ENCODE measurements around the gene COL8A2. TPM values are rescaled to one million over a fixed set of nuclear protein-coding genes. Genes with fewer than 3 reads are reported as not detected.

COL8A2 gene
- total RNA-seq, 4 donors from 2014 or later: 43.3 to 57.8 (median 50.6) TPM

DNA sequence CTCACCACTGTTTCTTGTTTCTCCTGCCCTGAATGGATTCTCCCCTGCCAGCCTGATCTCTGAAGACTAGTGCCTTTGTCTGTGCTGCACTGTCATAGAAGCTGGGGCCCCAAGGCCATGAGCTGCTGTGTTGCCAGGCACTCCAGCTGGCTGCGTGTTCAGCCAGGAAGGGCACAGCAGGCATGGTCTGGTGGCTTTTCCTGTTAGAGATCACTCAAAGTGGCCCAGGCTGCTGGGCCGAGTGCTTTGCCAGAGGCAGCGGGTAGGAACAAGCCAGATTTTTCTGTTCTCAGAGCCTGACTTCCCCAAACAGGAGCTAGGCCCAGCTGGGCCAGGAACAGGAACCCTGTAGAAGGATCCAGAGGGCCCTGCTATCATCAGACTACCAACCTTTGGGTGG, 31.1 kb downstream of the COL8A2 start:
- H3K4me3 ChIP-seq: no peak overlapping the region
- peaks cover 0 to 60% (median 9%) of the 10 kb centered on the region in 3 donors for H3K4me1 ChIP-seq
- H3K27me3 ChIP-seq: no peaks in the 10 kb centered on the region
- no peak for ATAC-seq
- no peak for TF ChIP-seq POLR2AphosphoS5 (IDR thresholded peaks at IDR 0.05)
- no peak for TF ChIP-seq POLR2A (IDR thresholded peaks at IDR 0.05)
- no peak for TF ChIP-seq EP300 (IDR thresholded peaks at IDR 0.05)
- TF ChIP-seq, protein P1, sequence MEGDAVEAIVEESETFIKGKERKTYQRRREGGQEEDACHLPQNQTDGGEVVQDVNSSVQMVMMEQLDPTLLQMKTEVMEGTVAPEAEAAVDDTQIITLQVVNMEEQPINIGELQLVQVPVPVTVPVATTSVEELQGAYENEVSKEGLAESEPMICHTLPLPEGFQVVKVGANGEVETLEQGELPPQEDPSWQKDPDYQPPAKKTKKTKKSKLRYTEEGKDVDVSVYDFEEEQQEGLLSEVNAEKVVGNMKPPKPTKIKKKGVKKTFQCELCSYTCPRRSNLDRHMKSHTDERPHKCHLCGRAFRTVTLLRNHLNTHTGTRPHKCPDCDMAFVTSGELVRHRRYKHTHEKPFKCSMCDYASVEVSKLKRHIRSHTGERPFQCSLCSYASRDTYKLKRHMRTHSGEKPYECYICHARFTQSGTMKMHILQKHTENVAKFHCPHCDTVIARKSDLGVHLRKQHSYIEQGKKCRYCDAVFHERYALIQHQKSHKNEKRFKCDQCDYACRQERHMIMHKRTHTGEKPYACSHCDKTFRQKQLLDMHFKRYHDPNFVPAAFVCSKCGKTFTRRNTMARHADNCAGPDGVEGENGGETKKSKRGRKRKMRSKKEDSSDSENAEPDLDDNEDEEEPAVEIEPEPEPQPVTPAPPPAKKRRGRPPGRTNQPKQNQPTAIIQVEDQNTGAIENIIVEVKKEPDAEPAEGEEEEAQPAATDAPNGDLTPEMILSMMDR (IDR thresholded peaks at IDR 0.05): no peak
- H3K36me3 ChIP-seq: peaks cover 0 to 70% of the 10 kb centered on the region in 2 donors
- peak overlapping the region in 1 of 4 donors; percentile 33 for H3K27ac ChIP-seq
- 56% methylated on average over 1 of the region's 3 CpGs; no CpG with 5 or more reads in 1 of the 2 donors for WGBS, 2 donors (ENCODE audit: low coverage in 1 of 2)
- H3K9me3 ChIP-seq: no peaks in the 10 kb centered on the region

DNA sequence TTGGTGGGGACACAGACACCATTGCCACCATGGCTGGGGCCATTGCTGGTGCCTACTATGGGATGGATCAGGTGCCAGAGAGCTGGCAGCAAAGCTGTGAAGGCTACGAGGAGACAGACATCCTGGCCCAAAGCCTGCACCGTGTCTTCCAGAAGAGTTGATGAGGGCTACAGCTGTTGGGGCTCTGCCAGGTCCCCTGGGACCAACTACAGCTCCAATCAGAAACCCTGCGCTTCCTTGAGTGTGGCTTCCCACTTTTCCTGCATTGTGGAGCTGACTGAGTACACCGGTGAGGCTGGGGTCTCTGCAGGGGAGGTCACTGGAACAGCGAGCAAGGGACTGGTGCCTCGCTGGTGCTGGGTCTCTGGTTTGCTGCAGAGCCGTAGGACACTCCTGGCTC, 31.8 kb downstream of the COL8A2 start:
- WGBS, 2 donors (ENCODE audit: low coverage in 1 of 2): no CpG with 5 or more reads among the region's 7 CpGs
- H3K4me1 ChIP-seq: peaks cover 0 to 64% (median 12%) of the 10 kb centered on the region in 3 donors

DNA sequence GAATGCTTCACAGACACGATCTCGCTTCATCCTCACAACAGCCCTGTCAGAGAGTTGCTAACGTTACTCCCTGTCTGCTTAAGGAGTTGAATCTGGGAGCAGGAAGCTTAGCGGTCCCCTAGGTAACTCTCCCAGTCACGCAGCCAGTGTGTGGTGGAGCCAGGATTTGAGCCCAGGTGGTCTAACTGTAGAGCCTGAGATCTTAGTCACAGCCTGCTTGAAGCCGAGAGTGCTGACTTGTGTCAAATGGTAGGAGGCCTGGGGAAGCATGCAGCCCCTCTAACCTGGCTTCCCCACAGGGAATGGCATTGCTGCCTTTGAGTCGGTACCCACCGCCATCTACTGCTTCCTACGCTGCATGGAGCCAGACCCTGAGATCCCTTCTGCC, 32.2 kb downstream of the COL8A2 start:
- peaks cover 0 to 68% (median 15%) of the 10 kb centered on the region in 3 donors for H3K4me1 ChIP-seq
- H3K4me3 ChIP-seq: no peak overlapping the region
- 80% methylated on average over 1 of the region's 9 CpGs; no CpG with 5 or more reads in 1 of the 2 donors for WGBS, 2 donors (ENCODE audit: low coverage in 1 of 2)
- no peaks in the 10 kb centered on the region for H3K9me3 ChIP-seq
- ATAC-seq: no peak
- TF ChIP-seq EP300 (IDR thresholded peaks at IDR 0.05) (no peak), POLR2A (IDR thresholded peaks at IDR 0.05) (no peak), POLR2AphosphoS5 (IDR thresholded peaks at IDR 0.05) (no peak)
- TF ChIP-seq, protein P1 (IDR thresholded peaks at IDR 0.05): no peak
- H3K27me3 ChIP-seq: no peaks in the 10 kb centered on the region
- H3K27ac ChIP-seq: peak overlapping the region in 1 of 4 donors; percentile 33
- peaks cover 0 to 67% of the 10 kb centered on the region in 2 donors for H3K36me3 ChIP-seq

More for the DNA sequence above, 31.8 kb downstream of the COL8A2 start:
- Histone ChIP-seq H3K27me3 (no peaks in the 10 kb centered on the region), H3K27ac (peak overlapping the region in 2 of 4 donors; percentile 4 to 33), H3K4me3 (no peak overlapping the region), H3K9me3 (no peaks in the 10 kb centered on the region), H3K36me3 (peaks cover 0 to 70% of the 10 kb centered on the region in 2 donors)
- no peak for ATAC-seq
- TF ChIP-seq POLR2AphosphoS5 (IDR thresholded peaks at IDR 0.05): no peak
- TF ChIP-seq EP300 (IDR thresholded peaks at IDR 0.05): no peak
- TF ChIP-seq, protein P1 (IDR thresholded peaks at IDR 0.05): no peak
- no peak for TF ChIP-seq POLR2A (IDR thresholded peaks at IDR 0.05)

DNA sequence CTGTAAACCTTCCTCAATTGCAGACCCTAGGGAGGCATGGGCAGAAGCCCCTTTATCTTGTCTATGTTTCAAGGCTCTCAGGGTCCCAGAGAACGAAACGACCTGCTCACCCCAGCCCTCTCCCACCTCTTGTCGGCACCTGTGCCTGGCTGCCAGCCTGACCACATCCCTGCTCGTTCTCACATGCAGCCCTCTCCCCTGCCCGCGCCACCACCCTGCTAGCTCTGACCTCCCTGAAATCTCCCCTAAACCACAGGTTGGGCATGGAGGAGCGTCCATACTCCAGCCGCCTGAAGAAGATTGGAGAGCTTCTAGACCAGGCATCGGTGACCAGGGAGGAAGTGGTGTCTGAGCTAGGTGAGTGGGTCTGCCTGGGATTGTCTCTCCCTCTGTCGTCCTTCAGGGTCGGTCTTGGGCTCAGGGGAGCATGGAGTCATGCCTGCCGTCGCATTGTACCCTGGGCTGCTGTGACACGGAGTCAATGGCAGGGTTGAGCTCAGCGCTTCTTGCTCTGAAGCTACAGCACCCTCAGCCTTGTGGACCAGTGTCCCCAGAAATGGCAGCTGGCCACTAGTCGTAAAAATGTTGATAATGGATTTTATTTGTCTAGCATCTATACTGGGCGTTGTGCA, 32.7 kb downstream of the COL8A2 start:
- Histone ChIP-seq H3K27me3 (peaks cover under 1% of the 10 kb centered on the region), H3K4me1 (peaks cover 0 to 69% (median 15%) of the 10 kb centered on the region in 3 donors), H3K36me3 (peaks cover 0 to 62% of the 10 kb centered on the region in 2 donors), H3K4me3 (no peak overlapping the region), H3K27ac (no peak overlapping the region), H3K9me3 (no peaks in the 10 kb centered on the region)
- no peak for ATAC-seq
- 88% methylated on average over 4 of the region's 17 CpGs; no CpG with 5 or more reads in 1 of the 2 donors for WGBS, 2 donors (ENCODE audit: low coverage in 1 of 2)
- TF ChIP-seq POLR2A (IDR thresholded peaks at IDR 0.05) (no peak), EP300 (IDR thresholded peaks at IDR 0.05) (no peak)
- TF ChIP-seq, protein P1 (IDR thresholded peaks at IDR 0.05): no peak

DNA sequence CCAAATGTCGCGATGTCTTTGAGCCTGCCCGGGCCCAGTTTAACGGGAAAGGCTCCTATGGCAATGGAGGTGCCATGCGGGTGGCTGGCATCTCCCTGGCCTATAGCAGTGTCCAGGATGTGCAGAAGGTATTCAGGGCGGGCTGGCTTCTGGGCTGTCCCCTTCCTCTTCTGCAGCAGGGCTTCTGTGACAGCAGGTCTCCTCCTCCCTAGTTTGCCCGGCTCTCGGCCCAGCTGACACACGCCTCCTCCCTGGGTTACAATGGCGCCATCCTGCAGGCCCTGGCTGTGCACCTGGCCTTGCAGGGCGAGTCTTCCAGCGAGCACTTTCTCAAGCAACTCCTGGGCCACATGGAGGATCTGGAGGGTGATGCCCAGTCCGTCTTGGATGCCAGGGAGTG, 33.3 kb downstream of the COL8A2 start:
- no peak overlapping the region for H3K27ac ChIP-seq
- peaks cover 0 to 69% (median 15%) of the 10 kb centered on the region in 3 donors for H3K4me1 ChIP-seq
- H3K36me3 ChIP-seq: peaks cover 0 to 59% of the 10 kb centered on the region in 2 donors

More for the DNA sequence above, 33.3 kb downstream of the COL8A2 start:
- Histone ChIP-seq H3K4me3 (no peak overlapping the region), H3K9me3 (no peaks in the 10 kb centered on the region), H3K27me3 (peaks cover 6% of the 10 kb centered on the region)
- WGBS, 2 donors (ENCODE audit: low coverage in 1 of 2): 80 to 90% methylated on average over 1 to 2 of the region's 13 CpGs
- no peak for ATAC-seq
- TF ChIP-seq, protein P1 (IDR thresholded peaks at IDR 0.05): no peak
- TF ChIP-seq POLR2AphosphoS5 (IDR thresholded peaks at IDR 0.05): no peak
- TF ChIP-seq EP300 (IDR thresholded peaks at IDR 0.05): no peak
- no peak for TF ChIP-seq POLR2A (IDR thresholded peaks at IDR 0.05)
